Naive thymus-derived CD4-positive, alpha-beta T cell (primary cell): ENCODE data around the gene TRAPPC3. TPM values are rescaled to one million over a fixed set of nuclear protein-coding genes. Genes with fewer than 3 reads are reported as not detected.

ENCODE experiments used
- ATAC-seq: fragments of 150-1000 bp; cut with Tn5 transposase; 2 replicates; pipeline ENCODE4 v1.10.0; 2021; ENCODE audit warnings: mild to moderate bottlenecking, moderate library complexity
- CTCF ChIA-PET: fragments of 350-600 bp; sonication (Branson Sonifier 250); formaldehyde crosslinking; loops from one replicate; lab custom pipeline; 2021; ENCODE audit warnings: antibody characterized with exemption; lab: Charles Lee
- POLR2A ChIA-PET: fragments of 350-600 bp; sonication (Branson Sonifier 250); formaldehyde crosslinking; loops from one replicate; lab custom pipeline; 2021; ENCODE audit warnings: antibody characterized with exemption, inconsistent platforms; lab: Charles Lee
- DNase-seq, 9 donors: peaks; one replicate each; pipeline versions ENCODE4 v3.0.0 to v3.0.0-alpha.2; 2020 to 2022; ENCODE audit warnings: mixed read lengths in 1 of 9
- H3K27ac ChIP-seq: one replicate; pipeline ENCODE4 v1.7.0; 2013; ENCODE audit warnings: mild to moderate bottlenecking, low read depth, low read length, moderate library complexity
- H3K27me3 ChIP-seq, 2 donors: one replicate each; pipeline ENCODE4 v1.7.0; 2013; ENCODE audit warnings: low read length in 2 of 2, mild to moderate bottlenecking in 2 of 2, moderate library complexity in 2 of 2; ENCODE audit not compliant: control insufficient read depth in 2 of 2, insufficient read depth in 2 of 2
- H3K36me3 ChIP-seq, 3 experiments: 1 replicate in 2 of 3; 2 replicates in 1 of 3; pipeline ENCODE4 v1.7.0; 2013; ENCODE audit warnings: low read length in 3 of 3, mild to moderate bottlenecking in 3 of 3, moderate library complexity in 1 of 3; ENCODE audit not compliant: insufficient read depth in 3 of 3, control insufficient read depth in 2 of 3
- H3K4me1 ChIP-seq, 2 donors: one replicate each; pipeline ENCODE4 v1.7.0; 2013; ENCODE audit warnings: low read length in 2 of 2, mild to moderate bottlenecking in 2 of 2, moderate library complexity in 1 of 2; ENCODE audit not compliant: control insufficient read depth in 2 of 2, insufficient read depth in 2 of 2
- H3K4me3 ChIP-seq: 2 replicates; pipeline ENCODE4 v1.7.0; 2013; ENCODE audit warnings: mild to moderate bottlenecking, low read length
- H3K9me3 ChIP-seq, 3 experiments: 1 replicate in 2 of 3; 2 replicates in 1 of 3; pipeline ENCODE4 v1.7.0; 2013; ENCODE audit warnings: low read length in 3 of 3; ENCODE audit not compliant: control insufficient read depth in 2 of 3
- H3K27ac Mint-ChIP-seq, 9 donors: one replicate each; pipeline ENCODE4 v1.8.0; 2020 to 2022; ENCODE audit warnings: mixed read lengths in 9 of 9, mild to moderate bottlenecking in 8 of 9, moderate library complexity in 5 of 9, inconsistent platforms in 2 of 9
- H3K27me3 Mint-ChIP-seq, 5 donors: one replicate each; pipeline ENCODE4 v1.8.0; 2021 to 2022; ENCODE audit warnings: mixed read lengths in 5 of 5, mild to moderate bottlenecking in 1 of 5
- H3K36me3 Mint-ChIP-seq, 5 donors: one replicate each; pipeline ENCODE4 v1.8.0; 2020 to 2022; ENCODE audit warnings: mixed read lengths in 5 of 5, mild to moderate bottlenecking in 3 of 5, inconsistent platforms in 1 of 5
- H3K4me1 Mint-ChIP-seq, 7 donors: one replicate each; pipeline ENCODE4 v1.8.0; 2020 to 2022; ENCODE audit warnings: mixed read lengths in 7 of 7, mild to moderate bottlenecking in 3 of 7, inconsistent platforms in 1 of 7
- H3K4me3 Mint-ChIP-seq, 10 donors: one replicate each; pipeline ENCODE4 v1.8.0; 2020 to 2022; ENCODE audit warnings: mild to moderate bottlenecking in 10 of 10, mixed read lengths in 10 of 10, moderate library complexity in 6 of 10, inconsistent platforms in 2 of 10
- H3K9me3 Mint-ChIP-seq, 11 donors: one replicate each; pipeline ENCODE4 v1.8.0; 2020 to 2022; ENCODE audit warnings: mixed read lengths in 11 of 11, mild to moderate bottlenecking in 4 of 11, inconsistent platforms in 1 of 11, moderate library complexity in 1 of 11
- intact Hi-C, 2 donors: fragments of 100-400 bp; cut with micrococcal nuclease; formaldehyde crosslinking; loops; one replicate each; pipeline ENCODE4 v1.15.1; 2023
- polyA plus RNA-seq, 2 donors: library from polyadenylated mRNA; unstranded; fragments of 300-500 nt; fragmentation: Illumina TruSeq; gene quantifications; one replicate each; pipeline ENCODE4 v1.2.3, GENCODE V29; 2021
- total RNA-seq, 6 experiments: library from RNA in 5 of 6; stranded (reverse) in 5 of 6; gene quantifications; 1 replicate in 5 of 6; 2 replicates in 1 of 6; pipeline ENCODE4 v1.2.3 and lab custom pipeline; 2021 to 2026

Gene TRAPPC3
- total and polyA plus RNA-seq, 7 experiments from 2014 or later = 32.1 to 110 (median 49.0) TPM

DNA sequence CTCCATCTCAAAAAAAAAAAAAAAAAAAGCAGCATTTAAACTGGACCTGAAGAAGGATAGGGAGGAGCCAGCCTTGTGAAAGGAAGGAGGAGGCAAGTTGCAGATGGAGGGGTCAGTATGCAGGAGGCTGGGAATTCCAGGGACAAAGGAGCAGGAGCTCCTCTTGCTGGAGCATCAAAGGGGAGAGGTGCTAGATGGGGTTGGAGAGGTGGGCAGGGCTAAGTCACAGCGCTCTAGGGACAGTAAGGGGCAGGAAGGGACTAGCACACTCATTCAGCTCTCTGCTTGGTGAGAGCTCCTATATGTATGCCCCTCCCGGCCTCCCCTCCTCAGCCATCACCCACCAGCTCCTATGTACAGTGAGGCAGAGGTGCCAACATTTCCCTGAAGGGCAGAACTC lies 33.4 kb upstream of the TRAPPC3 start:
- intact Hi-C loops = no loop called here
- Mint-ChIP-seq H3K9me3 (no peaks in the 10 kb centered on the region), H3K4me3 (no peak overlapping the region), H3K27ac (peak overlapping the region; percentile 10 to 85 (median 68)), H3K27me3 (no peaks in the 10 kb centered on the region), H3K4me1 (peaks cover 0 to 18% (median 9%) of the 10 kb centered on the region in 7 donors), H3K36me3 (peaks cover 10 to 20% (median 11%) of the 10 kb centered on the region in 5 donors)
- ATAC-seq = peak; percentile 32
- Histone ChIP-seq H3K36me3 (peaks cover 14 to 35% (median 19%) of the 10 kb centered on the region in 3 experiments), H3K27ac (peak overlapping the region; percentile 3), H3K27me3 (no peaks in the 10 kb centered on the region), H3K9me3 (no peaks in the 10 kb centered on the region), H3K4me3 (no peak overlapping the region), H3K4me1 (no peaks in the 10 kb centered on the region)
- ChIA-PET CTCF (interaction anchor here (0.6 to 2.9 kb wide), 7 partner anchors 10 to 645 kb away, joined by 3 to 27 read pairs (median 4); partner anchors contain the start of gene TRAPPC3), POLR2A (interaction anchor here (0.9 to 4.1 kb wide), 9 partner anchors 12 to 103 kb away, joined by 3 to 33 read pairs (median 6); partner anchors contain the start of genes MAP7D1, THRAP3 and TRAPPC3)
- DNase-seq = no peak

DNA sequence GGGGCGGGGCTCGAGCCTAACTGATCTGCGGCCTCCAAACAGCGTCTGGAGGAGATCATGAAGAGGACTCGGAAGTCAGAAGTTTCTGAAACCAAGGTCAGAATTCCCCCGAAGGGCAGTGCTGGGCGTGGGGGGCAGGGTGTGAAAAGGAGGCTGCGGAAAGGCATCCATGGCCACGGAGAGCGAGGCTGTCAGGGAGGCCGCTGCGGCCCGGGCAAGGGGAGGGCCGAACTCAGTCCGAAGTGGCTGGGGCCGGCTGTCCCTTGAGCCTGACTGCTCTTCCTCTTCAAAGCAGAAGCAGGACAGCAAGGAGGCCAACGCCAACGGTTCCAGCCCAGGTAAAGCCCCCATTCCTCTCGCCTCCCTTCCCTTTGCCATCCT lies 29.9 kb upstream of the TRAPPC3 start:
- peaks cover 10 to 31% (median 13%) of the 10 kb centered on the region in 5 donors for H3K36me3 Mint-ChIP-seq
- H3K9me3 Mint-ChIP-seq = no peaks in the 10 kb centered on the region
- Histone ChIP-seq H3K27me3 (no peaks in the 10 kb centered on the region), H3K4me3 (no peak overlapping the region), H3K27ac (no peak overlapping the region), H3K9me3 (no peaks in the 10 kb centered on the region), H3K4me1 (no peaks in the 10 kb centered on the region), H3K36me3 (peaks cover 21 to 68% (median 45%) of the 10 kb centered on the region in 3 experiments)
- ChIA-PET CTCF (no interaction called here), POLR2A (interaction anchor here (1.4 to 3.2 kb wide), 2 partner anchors 17 to 23 kb away, joined by 4 to 19 read pairs; partner anchors contain the start of gene MAP7D1)
- H3K4me1 Mint-ChIP-seq = peaks cover 0 to 13% (median 6%) of the 10 kb centered on the region in 7 donors
- H3K27me3 Mint-ChIP-seq = no peaks in the 10 kb centered on the region
- peak overlapping the region in 2 of 9 donors; percentile 45 to 72 for H3K27ac Mint-ChIP-seq
- DNase-seq (no peak), ATAC-seq (no peak)
- H3K4me3 Mint-ChIP-seq = no peak overlapping the region
- intact Hi-C loops = no loop called here

DNA sequence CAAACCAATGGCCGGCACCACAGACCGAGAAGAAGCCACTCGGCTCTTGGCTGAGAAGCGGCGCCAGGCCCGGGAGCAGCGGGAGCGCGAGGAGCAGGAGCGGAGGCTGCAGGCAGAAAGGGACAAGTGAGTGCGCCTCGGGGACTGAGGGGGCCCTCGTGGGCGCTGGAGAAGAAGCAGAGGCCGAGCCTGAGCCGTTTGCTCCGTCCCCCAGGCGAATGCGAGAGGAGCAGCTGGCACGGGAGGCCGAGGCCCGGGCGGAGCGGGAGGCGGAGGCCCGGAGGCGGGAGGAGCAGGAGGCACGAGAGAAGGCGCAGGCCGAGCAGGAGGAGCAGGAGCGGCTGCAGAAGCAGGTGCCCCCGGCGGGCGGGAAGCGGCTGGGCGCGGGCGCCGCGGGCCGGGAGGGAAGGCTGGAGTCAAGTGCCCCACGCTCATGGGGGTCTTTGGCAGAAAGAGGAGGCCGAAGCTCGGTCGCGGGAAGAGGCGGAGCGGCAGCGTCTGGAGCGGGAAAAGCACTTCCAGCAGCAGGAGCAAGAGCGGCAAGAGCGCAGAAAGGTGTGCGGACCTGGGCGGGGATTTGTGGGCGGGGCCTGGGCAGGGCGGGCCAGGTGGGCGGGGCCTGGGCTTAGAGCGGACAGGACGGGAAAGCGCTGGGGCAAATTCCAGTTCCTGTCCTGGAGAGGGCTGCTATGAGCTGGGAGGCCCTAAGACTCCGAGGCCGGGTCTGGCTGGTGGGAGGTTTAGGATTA lies 29.4 kb upstream of the TRAPPC3 start:
- Histone ChIP-seq H3K4me1 (no peaks in the 10 kb centered on the region), H3K27ac (no peak overlapping the region), H3K27me3 (no peaks in the 10 kb centered on the region), H3K36me3 (peaks cover 23 to 74% (median 50%) of the 10 kb centered on the region in 3 experiments), H3K9me3 (no peaks in the 10 kb centered on the region), H3K4me3 (no peak overlapping the region)
- peaks cover 3 to 17% (median 11%) of the 10 kb centered on the region in 7 donors for H3K4me1 Mint-ChIP-seq
- peaks cover 10 to 36% (median 19%) of the 10 kb centered on the region in 5 donors for H3K36me3 Mint-ChIP-seq
- no peak overlapping the region for H3K4me3 Mint-ChIP-seq
- H3K27me3 Mint-ChIP-seq = no peaks in the 10 kb centered on the region
- DNase-seq (no peak), ATAC-seq (no peak)
- peak overlapping the region in 3 of 9 donors; percentile 45 to 72 (median 56) for H3K27ac Mint-ChIP-seq
- H3K9me3 Mint-ChIP-seq = no peaks in the 10 kb centered on the region
- CTCF ChIA-PET = no interaction called here
- intact Hi-C loops = no loop called here
- POLR2A ChIA-PET = interaction anchor here (1.4 to 3.2 kb wide), 2 partner anchors 16 to 23 kb away, joined by 4 to 19 read pairs; partner anchors contain the start of gene MAP7D1

GRCh38 chr1:36177589-36178431 lies 28.5 kb upstream of the TRAPPC3 start:
- Histone ChIP-seq H3K36me3 (peaks cover 32 to 82% (median 57%) of the 10 kb centered on the region in 3 experiments), H3K27ac (peak overlapping the region; percentile 14), H3K27me3 (no peaks in the 10 kb centered on the region), H3K4me3 (no peak overlapping the region), H3K4me1 (no peaks in the 10 kb centered on the region), H3K9me3 (no peaks in the 10 kb centered on the region)
- no peaks in the 10 kb centered on the region for H3K27me3 Mint-ChIP-seq
- DNase-seq (no peak), ATAC-seq (no peak)
- peak overlapping the region in 2 of 9 donors; percentile 14 to 66 for H3K27ac Mint-ChIP-seq
- no peak overlapping the region for H3K4me3 Mint-ChIP-seq
- peaks cover 10 to 41% (median 24%) of the 10 kb centered on the region in 5 donors for H3K36me3 Mint-ChIP-seq
- CTCF ChIA-PET = interaction anchor here (1.1 kb wide), 1 partner anchor 10 kb away, joined by 5 read pairs; no protein-coding TSS in a partner anchor
- intact Hi-C loops = no loop called here
- no peaks in the 10 kb centered on the region for H3K9me3 Mint-ChIP-seq
- peaks cover 2 to 16% (median 10%) of the 10 kb centered on the region in 7 donors for H3K4me1 Mint-ChIP-seq
- POLR2A ChIA-PET = interaction anchor here (0.8 to 3.2 kb wide), 2 partner anchors 15 to 16 kb away, joined by 3 to 19 read pairs; no protein-coding TSS in a partner anchor

- Mint-ChIP-seq H3K4me1 (peaks cover 2 to 18% (median 8%) of the 10 kb centered on the region in 7 donors), H3K36me3 (peaks cover 10 to 49% (median 25%) of the 10 kb centered on the region in 5 donors), H3K4me3 (no peak overlapping the region), H3K27ac (peak overlapping the region in 1 of 9 donors; percentile 56), H3K9me3 (no peaks in the 10 kb centered on the region), H3K27me3 (no peaks in the 10 kb centered on the region)
- H3K4me1 ChIP-seq = no peaks in the 10 kb centered on the region
- H3K4me3 ChIP-seq = no peak overlapping the region
- DNase-seq (no peak), ATAC-seq (no peak)
- peak overlapping the region; percentile 35 for H3K27ac ChIP-seq
- H3K9me3 ChIP-seq = no peaks in the 10 kb centered on the region
- ChIA-PET POLR2A (interaction anchor here (3.1 kb wide), 1 partner anchor 16 kb away, joined by 10 read pairs; no protein-coding TSS in a partner anchor), CTCF (no interaction called here)
- H3K36me3 ChIP-seq = peaks cover 36 to 97% (median 71%) of the 10 kb centered on the region in 3 experiments
- H3K27me3 ChIP-seq = no peaks in the 10 kb centered on the region
- intact Hi-C loops = no loop called here
Measured at GRCh38 chr1:36176106-36176949, 27.0 kb upstream of the TRAPPC3 start.
